Stimulated activated CD8-positive, alpha-beta memory T cell treated with anti-CD3 and anti-CD28 coated beads, Interleukin-15, amount 100 ng/mL, for 4 hours (primary cell): Measurements from ENCODE around the gene ATP13A2.

ENCODE experiments used
- DNase-seq, 2 donors: peaks; one replicate each; pipeline ENCODE4 v3.0.0-alpha.2; 2020; ENCODE audit warnings: low read depth in 2 of 2

The ATP13A2 gene

DNA sequence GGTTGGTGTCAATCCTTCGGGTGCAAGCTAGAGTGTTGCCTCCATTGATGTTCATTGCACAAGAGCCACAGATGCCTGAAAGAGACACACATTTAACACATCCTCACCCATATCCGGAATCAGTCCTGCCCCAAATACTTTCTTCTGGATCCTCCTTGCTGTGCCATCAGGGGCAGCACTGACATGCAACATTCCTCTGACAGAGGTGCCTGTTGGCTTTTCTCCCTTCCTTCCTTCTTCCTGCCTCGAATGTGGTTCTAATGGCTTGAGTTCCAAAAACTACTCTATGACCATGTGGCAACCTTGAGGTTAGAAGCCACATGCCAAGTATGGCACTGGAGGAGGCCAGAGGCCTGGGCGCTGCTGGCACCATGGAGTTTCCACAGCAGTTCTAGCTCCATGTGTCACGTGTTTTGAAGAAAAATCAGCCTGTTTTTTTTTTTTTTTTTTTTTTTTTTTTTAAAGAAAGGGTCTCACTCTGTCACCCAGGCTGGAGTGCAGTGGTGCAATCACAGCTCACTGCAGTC is 17.0 kb upstream of the ATP13A2 start:
- DNase-seq: no peak

DNA sequence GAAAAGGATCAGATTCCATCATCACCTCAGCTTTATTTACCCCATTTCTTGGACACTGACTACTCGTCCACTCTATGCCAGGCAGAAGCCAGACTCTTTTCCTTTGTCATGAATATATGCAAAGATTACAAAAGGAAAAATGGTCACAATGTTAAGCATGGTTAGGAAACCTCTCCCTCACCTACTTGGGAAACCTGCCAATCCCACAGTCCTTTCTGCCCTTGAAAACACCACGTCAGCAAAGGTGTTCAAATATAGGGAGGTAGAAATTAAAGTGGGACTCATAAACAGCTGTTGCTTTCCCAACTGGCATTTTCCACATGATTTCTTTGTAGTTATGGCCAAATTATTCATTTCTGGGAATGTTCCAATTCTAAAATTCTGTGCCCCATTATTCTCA is 16.2 kb upstream of the ATP13A2 start:
- no peak for DNase-seq

DNA sequence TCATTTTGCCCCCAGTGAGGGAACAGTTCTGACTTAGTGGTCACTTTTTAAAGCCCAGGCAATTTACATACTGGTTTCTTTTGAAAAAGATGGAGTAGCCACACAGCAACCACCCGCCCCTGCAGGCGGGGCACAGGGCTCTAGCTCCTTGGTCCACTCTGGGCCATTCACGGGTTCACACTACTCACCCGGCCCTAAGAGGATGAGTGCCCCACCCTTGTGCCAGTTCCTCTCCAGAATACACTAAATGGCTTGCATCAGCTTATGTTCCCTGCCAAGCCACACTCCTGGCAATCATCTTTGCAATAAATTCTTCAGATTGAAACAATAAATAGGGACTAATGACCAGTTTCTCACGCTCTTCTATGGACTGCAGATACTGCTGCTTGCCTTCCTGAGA is 15.7 kb upstream of the ATP13A2 start:
- no peak for DNase-seq

DNA sequence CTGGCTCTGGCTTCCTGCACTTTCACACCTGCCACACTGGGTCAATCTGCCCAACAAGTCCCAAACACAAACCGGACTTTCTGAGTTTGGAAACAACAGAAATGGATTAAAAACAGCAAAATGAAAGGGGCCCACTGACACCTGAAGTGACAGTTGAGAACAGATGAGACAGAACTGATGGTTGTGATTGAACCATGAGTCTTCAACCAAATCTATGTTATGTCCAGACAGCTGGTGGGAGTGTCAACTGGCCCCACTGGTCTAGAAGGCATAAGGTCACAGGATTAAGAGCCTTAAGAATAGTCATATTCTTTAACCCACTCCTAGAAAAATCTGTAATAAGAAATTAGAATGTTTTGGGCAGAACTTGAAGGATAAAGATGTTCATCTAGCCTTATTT is 13.0 kb upstream of the ATP13A2 start:
- no peak for DNase-seq

DNA sequence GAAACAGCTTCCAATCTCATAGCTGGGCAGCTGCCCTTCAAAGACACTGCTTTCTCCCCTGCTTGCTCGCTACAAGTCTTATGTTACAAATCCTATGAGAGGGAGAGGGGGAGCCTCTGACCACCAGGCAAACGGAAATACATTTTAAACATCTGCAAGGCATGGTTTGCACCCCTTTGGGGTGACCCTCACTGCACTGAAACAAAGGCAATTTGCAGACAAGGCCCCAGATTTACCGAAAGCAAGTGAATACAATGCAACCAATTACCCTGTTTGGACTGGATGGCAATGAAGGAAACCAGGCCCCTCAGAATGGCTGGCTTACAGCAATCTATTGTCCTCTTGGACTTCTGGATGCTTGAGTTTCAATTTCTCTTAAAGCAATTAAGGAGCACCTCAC is 11.8 kb upstream of the ATP13A2 start:
- no peak for DNase-seq

DNA sequence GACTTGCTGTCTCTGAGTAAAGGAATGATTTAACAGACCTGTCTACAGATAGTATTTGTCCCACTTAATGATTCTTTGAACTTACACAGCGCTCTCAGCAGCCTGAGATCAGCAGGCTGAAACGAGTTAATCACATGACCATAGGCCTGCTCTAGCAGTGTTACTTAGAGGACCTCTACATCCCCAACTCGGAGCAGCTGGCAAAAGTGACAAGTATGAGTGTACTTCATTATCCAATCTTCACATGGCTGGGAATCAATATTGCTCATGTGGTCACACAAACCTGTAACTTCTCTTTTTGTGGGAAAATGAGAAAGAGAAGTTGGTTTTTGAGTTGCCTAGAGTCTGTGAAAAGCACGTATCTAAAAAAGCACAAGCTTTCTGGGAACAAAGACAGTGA is 11.4 kb upstream of the ATP13A2 start:
- DNase-seq: no peak

DNA sequence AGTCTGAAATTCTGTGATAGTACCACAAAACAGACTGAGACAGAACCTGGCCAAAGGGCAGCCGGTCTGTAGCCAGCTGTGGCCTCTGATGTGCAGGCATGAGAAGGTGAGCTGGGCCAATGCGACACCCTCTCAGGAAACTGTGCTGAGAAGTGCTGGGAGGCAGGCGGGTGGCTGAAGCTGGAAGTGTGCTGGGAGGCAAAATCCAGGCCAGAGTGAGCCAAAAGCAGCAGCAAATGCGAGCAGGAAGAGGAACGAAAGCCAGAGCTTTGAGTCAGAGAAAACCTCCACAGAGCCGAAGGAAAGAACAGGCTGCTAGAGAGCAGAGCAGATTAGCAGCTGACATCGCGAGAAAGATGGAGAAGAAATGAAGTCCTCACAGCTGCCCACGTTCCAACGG is 10.2 kb upstream of the ATP13A2 start:
- DNase-seq: no peak

DNA sequence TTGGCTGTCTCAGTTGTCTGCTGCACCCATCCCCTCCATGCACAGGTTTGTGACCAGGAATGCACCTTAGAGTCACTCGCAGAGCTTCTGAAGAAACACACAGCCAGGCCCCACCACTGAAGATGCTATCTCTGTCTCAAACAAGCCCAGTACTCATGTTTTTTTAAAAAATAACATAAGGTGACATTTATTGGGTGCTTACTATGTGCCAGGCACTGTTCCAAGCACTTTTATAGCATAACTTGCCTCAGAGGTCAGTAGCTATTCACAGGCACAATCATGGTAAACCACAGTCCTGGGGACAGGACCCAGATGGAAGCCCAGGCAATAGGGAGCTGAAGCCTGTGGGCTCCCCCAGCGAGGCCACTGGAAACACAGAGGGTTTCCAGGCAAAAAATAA is 8.8 kb upstream of the ATP13A2 start:
- no peak for DNase-seq

DNA sequence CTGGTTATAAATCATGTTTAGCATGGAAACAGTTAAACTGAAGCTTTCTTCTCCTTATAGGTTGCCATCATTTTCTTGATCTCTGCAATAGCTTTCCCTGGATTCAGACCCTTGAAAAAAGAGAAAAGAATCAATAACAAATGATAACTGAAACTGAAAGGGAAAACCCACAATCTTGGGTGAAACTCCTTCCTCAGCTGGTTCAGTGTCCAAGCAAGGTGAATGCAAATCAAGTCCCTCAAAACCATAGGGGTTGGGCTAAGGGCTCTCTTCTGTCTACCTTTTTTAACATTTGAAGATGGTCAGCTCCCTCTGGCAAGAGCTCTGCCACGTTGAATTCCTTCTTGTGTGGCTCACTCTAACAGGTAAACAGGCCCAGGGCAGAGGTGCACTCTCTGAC is 7.1 kb upstream of the ATP13A2 start:
- DNase-seq: no peak

DNA sequence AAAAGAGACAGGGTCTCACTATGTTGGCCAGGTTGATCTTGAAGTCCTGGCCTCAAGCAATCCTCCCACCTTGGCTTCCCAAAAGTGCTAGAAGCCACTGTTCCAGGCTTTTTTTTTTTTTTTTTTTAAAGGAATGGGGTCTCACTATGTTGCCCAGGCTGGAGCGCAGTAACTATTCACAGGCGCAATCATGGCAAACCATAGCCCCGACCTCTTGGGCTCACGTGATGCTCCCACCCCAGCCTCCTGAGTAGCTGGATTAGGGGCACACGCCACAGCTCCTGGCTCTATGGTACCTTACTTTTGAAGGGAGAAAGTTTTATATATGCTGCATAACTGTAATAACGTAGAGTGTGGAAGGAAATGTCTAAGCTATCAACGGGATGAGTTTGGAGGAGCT is 5.7 kb upstream of the ATP13A2 start:
- DNase-seq: no peak

DNA sequence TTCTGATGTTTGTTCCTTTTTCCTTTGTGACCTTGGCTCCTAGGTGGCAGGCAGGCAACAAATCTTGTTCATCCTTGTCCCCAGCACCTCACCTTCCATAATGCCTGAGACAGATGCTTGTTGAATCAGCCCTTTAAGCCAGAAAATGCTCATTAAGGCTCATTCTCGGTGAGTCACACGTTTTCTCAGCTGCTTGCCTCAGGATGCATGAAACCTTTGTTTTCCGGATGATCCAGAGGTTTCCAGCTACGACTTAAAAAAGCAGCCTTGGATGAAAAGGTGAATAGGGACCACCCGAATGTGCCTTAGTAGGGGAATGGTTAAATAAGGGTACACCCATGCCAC is 4.6 kb upstream of the ATP13A2 start:
- DNase-seq: no peak

DNA sequence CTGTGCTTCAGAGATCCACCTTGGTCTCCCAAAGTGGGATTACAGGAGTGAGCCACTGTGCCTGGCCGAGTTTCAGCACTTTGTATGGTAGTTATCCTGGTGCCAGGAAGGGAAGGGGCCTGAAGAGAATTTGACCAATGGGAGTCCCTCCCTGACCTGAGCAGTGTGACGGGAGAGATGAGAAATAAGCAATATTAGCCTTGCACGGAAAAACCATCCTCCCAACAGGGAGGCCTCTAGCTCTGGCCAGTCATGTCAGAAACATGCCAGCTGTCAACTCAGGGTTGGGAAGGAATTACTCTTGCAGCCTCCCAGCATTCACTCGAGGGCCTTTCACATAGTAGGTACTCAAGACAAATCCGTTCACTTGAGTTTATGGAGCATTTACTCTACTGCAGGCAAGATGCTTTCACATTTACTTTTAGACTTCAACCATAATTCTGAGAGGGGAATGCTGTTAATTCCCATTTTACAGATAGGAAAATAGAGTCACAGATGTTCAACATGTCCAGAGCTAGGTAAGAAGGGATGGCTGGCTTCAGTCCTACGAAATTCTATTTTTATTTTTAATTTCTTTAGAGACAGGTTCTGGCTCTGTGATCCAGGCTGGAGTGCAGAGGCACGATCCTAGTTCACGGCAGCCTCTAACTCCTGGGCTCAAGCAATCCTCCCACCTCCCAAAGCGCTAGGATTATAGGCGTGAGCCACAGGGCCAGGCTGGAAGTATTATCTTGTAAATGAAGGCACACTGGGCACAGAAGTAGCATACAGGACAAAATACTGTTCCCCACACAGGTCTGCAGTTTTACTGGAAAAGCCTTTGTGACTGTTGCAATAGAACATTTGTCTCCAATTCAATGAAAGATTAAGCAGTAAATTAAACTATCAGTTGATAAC is 3.2 kb upstream of the ATP13A2 start:
- DNase-seq: no peak

DNA sequence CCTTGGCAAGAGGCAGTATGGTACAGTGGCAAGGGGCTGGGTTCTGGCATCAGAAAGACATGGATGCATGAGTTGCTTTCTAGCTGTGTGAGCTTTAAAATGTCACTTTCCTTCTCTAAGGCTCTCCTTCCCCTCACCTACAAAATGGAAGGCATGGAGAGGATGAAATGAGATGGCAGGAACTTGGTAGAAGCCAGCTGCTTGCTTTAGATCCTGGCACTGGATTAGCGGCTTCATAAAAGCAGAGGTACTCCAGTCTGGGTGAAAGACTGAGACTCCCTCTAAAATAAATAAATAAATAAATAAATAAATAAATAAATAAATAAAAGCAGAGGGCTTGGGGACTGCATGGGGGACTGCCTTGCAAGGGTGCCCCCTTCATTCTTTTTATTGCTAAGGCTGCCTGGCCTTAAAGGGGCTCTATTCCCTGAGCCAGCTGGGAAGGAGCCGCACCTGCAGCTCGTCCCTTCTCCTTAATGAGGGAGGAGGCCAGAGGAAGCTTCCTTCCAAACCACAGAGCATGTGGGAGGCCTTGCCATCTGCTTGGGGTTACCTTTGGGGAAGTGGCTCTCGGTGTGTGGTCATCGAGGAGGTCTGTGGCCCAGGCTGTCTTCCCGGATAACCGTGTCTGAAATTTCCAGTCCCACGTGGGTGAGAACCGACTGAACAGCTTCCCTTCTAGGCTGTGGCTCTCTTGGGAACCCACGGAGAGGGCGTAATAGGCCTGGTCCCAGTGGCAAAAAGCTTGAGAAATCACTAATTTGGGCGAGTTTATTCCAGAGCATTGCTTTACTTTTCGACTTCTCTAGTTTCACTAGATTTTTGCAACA is 2.0 kb upstream of the ATP13A2 start:
- DNase-seq: no peak

DNA sequence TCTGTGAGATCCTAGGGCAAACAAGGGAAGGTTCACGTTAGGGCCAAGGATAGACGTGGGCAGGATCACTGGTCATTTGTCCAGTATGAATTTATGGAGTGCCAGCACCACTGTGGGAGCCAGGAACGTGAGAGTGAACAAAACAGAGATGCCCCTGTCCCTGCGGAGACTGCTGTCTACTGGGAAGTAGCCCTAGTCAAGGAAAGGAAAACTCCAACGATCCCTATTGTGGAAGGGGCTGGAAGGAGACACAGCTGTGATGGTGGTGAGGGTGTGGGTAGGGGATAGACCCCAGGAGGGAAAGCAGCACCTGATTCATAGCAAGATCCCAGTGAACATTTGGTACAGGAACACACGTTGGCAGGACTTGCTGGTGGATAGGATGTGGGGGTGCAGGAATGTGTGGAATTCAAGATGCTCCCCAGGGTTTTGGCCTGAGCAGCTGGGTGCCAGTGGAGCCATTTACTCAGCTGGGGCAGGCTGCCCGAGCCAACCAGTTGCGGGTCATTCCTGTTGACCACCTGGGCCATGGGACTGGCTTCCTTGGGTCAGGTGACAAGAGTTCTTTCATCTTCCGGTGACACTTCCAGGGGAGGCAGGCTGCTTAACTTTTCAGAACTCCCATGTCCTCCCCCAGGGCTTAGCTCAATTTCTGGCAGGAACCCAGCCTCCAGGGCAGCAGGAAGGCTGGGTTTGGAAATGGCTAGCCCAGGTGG is 1.2 kb upstream of the ATP13A2 start:
- no peak for DNase-seq

DNA sequence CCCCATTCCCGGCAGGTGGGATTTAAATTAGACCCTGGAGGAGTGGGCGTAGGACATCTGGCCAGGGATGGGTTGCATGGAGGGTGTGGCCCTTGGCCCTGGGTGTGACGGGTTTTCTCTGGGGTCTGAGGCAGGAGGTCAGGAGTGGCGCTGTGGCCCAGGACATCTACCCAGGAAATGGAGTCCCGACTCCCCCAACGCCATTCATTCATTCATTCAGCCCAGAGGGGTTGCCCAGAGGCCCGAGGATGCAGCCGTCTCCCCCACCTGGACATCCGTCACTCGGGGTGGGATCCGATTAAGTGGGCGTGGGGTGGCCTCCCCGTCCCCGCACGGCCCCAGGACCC is 663 bp downstream of the ATP13A2 start:
- no peak for DNase-seq

DNA sequence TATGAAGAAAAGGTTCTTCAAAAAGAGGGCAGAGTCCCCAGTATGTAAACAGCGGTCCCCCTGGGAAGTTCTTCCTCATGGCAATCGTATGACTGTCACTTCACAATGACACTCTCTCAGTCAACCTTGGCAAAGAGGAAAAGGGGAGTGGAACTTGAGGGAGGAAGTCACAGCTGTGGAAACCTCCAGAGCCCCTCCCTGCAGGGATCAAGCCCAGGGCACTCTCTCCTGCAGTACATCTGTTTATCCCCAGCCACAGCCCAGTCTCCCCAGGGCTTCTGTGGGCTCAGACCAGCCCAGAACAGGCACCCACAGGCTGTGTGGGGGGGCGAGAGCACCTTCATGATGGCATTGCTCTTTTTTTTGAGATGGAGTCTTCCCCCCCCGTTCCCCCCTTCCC is 2.0 kb downstream of the ATP13A2 start:
- DNase-seq: no peak

DNA sequence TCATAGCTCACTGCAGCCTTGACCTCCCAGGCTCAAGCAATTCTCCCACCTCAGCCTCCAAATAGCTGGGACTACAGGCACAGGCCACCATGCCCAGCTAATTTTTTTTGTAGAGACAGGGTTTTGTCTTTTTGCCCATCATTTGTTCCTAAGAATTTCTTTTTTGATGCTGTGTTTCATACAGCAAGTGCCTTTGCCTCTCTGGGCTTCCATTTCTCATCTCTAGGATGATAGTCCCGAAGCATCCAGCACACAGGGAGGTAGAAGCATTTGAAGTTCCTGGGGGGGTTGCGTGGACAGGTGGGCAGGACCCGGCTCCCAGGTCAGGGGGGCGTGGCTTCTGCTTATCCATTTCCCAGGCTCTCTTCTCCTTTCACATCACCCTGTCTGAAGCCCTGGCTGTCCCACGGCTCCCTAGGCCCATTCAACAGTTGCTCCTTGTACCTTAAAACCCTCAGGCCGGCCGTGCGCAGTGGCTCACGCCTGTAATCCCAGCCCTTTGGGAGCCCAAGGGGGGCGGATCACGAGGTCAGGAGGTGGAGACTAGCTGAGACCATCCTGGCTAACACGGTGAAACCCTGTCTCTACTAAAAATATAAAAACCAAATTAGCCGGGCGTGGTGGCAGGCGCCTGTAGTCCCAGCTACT is 3.4 kb downstream of the ATP13A2 start:
- DNase-seq: no peak

DNA sequence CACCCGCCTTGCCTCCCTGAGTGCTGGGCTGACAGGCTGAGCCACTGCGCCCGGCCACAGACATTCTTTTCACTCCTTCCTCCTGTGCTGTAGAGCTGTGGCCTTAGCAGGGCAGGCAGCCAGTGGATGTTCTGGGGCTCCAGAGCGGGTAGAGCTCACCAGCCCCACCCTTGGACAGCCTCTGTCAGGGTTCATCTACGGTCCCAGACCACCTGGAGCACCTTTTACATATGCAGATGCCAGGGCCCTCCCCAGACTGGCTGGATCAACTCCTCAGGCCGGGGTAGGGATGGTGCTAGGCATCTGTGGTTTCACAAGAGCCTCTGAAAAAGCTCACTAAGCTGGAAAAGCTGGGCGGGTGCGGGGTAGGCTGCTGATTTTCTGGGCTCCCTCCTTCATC is 4.6 kb downstream of the ATP13A2 start:
- no peak for DNase-seq

DNA sequence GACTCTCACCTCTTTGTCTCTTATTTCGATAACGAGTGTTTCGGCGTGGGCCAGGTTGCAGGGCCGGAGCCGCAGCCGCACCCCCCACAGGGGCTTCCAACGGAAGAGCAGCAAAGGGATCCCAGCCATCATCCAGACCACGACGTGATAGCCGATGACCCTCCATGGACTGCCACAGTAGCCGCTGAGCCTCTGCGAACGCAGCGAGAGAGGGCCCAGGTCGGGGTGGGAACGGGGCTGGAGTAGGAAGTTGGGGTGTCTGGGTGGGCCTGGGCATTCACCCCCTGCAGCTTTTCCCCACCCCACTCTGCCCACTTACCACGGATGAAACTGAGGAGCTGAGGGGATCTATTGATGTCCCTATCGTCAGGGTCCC is 6.4 kb downstream of the ATP13A2 start:
- no peak for DNase-seq

DNA sequence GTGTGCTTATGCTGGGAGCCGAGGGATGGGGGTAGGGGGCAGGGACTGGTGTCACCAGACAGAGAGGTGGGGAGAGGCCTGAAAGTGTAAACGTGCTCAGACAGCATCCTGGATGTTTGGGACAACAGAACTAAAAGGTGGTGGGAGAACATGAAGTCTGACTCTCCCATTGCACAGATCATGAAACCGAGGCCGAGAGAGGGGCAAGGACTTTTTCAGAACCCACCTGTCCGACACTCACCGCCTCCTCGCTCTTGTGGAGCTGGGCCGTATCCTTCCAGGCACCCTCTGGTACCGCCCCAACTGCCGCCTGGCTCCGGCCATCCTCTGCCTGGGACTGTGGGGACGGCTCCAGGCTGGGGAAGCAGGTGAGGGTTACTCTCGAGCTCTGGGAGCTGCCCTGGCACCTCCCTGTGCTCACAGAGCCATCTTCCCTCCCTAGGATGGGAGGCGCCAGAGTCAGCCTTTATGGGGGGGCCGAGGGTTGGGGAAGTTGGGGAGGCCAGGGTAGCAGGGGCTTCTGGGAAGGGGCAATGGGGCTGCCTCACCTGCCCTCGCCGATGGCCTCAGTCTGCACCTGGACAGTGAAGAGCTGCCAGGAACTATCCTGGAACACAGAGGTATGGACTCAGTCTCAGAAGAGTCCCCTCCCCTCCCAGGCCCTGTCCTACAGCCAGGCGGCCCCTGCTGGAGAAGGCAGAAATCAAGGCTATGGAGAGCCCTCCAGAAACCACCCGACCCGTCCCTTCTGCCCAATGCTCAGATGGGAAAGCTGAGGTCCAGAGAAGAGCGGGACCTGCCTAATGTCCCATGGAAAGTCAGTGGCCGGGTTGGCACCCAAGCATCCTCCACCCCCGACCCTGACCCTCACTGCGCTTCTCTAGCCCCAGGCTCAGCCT is 7.0 kb downstream of the ATP13A2 start:
- DNase-seq: no peak

DNA sequence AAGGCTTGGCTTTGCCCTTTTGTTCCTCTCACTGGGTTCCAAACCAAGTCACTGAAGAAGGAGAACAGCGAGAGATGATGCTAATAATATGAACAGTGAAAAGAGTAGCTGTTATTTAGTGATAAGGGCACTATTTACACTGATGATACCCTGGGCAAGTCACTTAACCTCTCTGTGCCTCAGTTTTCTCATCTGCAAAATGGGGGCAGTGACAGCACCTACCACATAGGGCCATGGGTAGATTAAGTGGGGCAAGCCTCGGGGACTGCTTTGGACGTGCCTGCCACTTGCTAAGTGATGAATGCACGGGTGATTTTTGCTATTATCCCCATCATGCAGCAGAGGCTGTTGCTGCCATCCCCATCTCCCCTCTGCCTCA is 9.2 kb downstream of the ATP13A2 start:
- no peak for DNase-seq
